ENCODE data around the gene KRTAP5-10. TPM values are rescaled to one million over a fixed set of nuclear protein-coding genes. Genes with fewer than 3 reads are reported as not detected.
"Not testable (repeated sequence)": the region's sequence is repeated elsewhere in the genome, so short reads cannot be mapped to it uniquely, and the experiment has no call there.

Gene KRTAP5-10
- total and polyA plus RNA-seq, 9 donors = not detected

- DNase-seq; H3K27ac ChIP-seq (ENCODE audit: low read length); H3K4me1 ChIP-seq (ENCODE audit: control insufficient read depth, insufficient read depth, low read length); H3K4me3 ChIP-seq (ENCODE audit: low read length); H3K36me3 ChIP-seq (ENCODE audit: control insufficient read depth, insufficient read depth, low read length); H3K27me3 ChIP-seq (ENCODE audit: control insufficient read depth, insufficient read depth, low read length); H3K9me3 ChIP-seq (replicated peaks; ENCODE audit: control insufficient read depth, low read depth, low read length): not testable (repeated sequence)
- 73% methylated on average over 2 of the region's 2 CpGs for whole genome bisulfite sequencing (ENCODE audit: insufficient coverage)
Measured at GRCh38 chr11:71582969-71583368, 17.6 kb downstream of the KRTAP5-10 start.

GRCh38 chr11:71585673-71586072 lies 20.3 kb downstream of the KRTAP5-10 start:
- no CpG with 5 or more reads among the region's 5 CpGs for WGBS (ENCODE audit: insufficient coverage)
- not testable (repeated sequence) for H3K27ac ChIP-seq (ENCODE audit: low read length); H3K4me3 ChIP-seq (ENCODE audit: low read length); H3K27me3 ChIP-seq (ENCODE audit: control insufficient read depth, insufficient read depth, low read length); H3K4me1 ChIP-seq (ENCODE audit: control insufficient read depth, insufficient read depth, low read length); H3K9me3 ChIP-seq (replicated peaks; ENCODE audit: control insufficient read depth, low read depth, low read length); H3K36me3 ChIP-seq (ENCODE audit: control insufficient read depth, insufficient read depth, low read length); DNase-seq

DNA sequence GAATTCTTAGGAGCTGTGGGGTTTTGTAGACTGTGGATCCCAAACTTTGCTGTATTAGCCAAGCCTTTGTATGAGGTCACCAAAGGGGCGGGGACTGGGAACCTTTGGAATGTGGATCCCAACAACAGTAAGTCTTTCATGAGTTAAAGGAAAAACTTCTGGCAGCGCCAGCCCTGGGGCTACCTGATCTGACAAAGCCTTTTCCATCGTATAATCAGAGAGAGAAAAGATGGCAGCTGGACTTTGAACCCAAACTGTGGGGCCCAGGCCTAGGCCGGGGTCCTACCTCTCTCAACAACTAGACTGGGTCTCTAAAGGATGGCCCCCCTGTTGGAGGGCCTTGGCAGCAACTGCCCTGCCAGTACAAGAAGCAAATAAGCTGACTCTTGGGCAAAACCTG lies 23.0 kb downstream of the KRTAP5-10 start:
- H3K4me3 ChIP-seq (ENCODE audit: low read length); H3K27me3 ChIP-seq (ENCODE audit: control insufficient read depth, insufficient read depth, low read length); H3K36me3 ChIP-seq (ENCODE audit: control insufficient read depth, insufficient read depth, low read length); H3K27ac ChIP-seq (ENCODE audit: low read length); H3K9me3 ChIP-seq (replicated peaks; ENCODE audit: control insufficient read depth, low read depth, low read length); DNase-seq; H3K4me1 ChIP-seq (ENCODE audit: control insufficient read depth, insufficient read depth, low read length): not testable (repeated sequence)
- 90% methylated on average over 2 of the region's 4 CpGs for WGBS (ENCODE audit: insufficient coverage)

DNA sequence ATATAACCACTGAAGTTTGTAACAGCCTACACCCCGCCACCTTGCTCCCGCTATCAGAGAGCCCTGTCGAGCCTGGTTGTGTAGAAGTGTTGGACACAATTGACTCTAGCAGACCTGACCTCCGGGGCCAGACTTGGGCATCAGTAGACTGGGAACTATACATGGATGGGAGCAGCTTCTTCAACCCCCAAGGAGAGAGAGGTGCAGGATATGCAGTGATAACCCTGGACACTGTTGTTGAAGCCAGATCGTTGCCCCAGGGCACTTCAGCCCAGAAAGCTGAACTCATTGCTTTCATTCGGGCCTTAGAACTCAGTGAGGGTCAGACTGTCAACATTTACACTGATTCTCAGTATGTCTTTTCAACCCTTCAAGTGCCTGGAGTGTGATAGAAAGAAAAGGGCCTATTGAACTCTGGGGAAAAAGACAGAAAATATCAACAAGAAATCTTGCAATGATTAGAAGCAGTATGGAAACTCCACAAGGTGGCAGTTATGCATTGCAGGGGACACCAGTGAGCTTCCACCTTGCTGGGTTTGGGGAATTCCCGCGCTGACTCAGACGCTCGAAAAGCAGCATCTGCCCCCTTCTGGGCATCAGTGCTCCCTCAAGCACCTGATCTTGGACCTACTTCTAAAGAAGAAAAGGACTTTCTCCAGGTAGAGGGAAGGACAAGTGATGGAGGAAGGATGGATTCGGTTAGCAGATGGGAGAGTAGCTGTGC lies 23.6 kb downstream of the KRTAP5-10 start:
- H3K27me3 ChIP-seq (ENCODE audit: control insufficient read depth, insufficient read depth, low read length); H3K36me3 ChIP-seq (ENCODE audit: control insufficient read depth, insufficient read depth, low read length); H3K9me3 ChIP-seq (replicated peaks; ENCODE audit: control insufficient read depth, low read depth, low read length); H3K4me1 ChIP-seq (ENCODE audit: control insufficient read depth, insufficient read depth, low read length); DNase-seq; H3K4me3 ChIP-seq (ENCODE audit: low read length); H3K27ac ChIP-seq (ENCODE audit: low read length): not testable (repeated sequence)
- WGBS (ENCODE audit: insufficient coverage) = 81% methylated on average over 2 of the region's 11 CpGs

GRCh38 chr11:71589546-71589920 lies 24.2 kb downstream of the KRTAP5-10 start:
- not testable (repeated sequence) for H3K9me3 ChIP-seq (replicated peaks; ENCODE audit: control insufficient read depth, low read depth, low read length); DNase-seq; H3K4me1 ChIP-seq (ENCODE audit: control insufficient read depth, insufficient read depth, low read length); H3K4me3 ChIP-seq (ENCODE audit: low read length); H3K27me3 ChIP-seq (ENCODE audit: control insufficient read depth, insufficient read depth, low read length); H3K36me3 ChIP-seq (ENCODE audit: control insufficient read depth, insufficient read depth, low read length); H3K27ac ChIP-seq (ENCODE audit: low read length)
- WGBS (ENCODE audit: insufficient coverage) = 85% methylated on average over 5 of the region's 8 CpGs

- not testable (repeated sequence) for H3K4me3 ChIP-seq (ENCODE audit: low read length); H3K4me1 ChIP-seq (ENCODE audit: control insufficient read depth, insufficient read depth, low read length); H3K9me3 ChIP-seq (replicated peaks; ENCODE audit: control insufficient read depth, low read depth, low read length); H3K36me3 ChIP-seq (ENCODE audit: control insufficient read depth, insufficient read depth, low read length); DNase-seq; H3K27ac ChIP-seq (ENCODE audit: low read length)
- 77% methylated on average over 9 of the region's 11 CpGs for WGBS (ENCODE audit: insufficient coverage)
- H3K27me3 ChIP-seq (ENCODE audit: control insufficient read depth, insufficient read depth, low read length) = peaks cover 30% of the 10 kb centered on the region
Measured at GRCh38 chr11:71603221-71603620, 37.9 kb downstream of the KRTAP5-10 start.

DNA sequence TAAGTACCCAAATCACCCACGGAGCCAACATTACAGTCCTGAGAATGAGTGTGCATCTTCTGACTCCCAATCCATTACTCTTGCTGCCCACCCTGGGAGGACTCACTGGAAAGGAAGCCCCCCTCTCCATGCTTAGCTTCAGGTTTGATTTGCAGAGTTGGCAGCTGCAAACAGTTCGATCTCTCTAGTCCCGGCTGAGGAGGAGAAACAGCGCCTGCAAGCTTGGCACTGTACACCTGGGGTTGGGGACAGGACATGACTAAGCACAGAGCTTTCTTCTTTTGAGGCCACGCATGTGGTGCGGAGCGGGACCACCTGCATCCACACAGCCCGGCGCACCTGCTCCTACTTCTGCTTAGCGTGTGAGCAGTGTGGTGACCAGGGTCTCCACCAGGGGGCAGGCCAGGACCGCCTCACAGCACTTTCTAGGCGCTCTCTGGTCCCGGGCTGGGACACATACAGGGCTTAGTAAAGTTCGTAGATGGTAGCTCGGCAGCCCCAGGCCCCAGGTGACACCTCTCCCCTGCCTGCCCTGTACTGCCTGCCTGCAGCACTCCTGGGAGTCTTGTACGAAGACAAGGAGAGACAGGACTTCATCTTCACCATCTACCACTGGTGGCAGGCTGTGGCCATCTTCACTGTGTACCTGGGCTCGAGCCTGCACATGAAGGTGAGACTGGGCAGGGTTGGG lies 39.6 kb downstream of the KRTAP5-10 start:
- not testable (repeated sequence) for DNase-seq; H3K9me3 ChIP-seq (replicated peaks; ENCODE audit: control insufficient read depth, low read depth, low read length); H3K4me3 ChIP-seq (ENCODE audit: low read length); H3K27ac ChIP-seq (ENCODE audit: low read length); H3K4me1 ChIP-seq (ENCODE audit: control insufficient read depth, insufficient read depth, low read length); H3K36me3 ChIP-seq (ENCODE audit: control insufficient read depth, insufficient read depth, low read length)
- WGBS (ENCODE audit: insufficient coverage) = 40% methylated on average over 3 of the region's 17 CpGs
- peaks cover 37% of the 10 kb centered on the region for H3K27me3 ChIP-seq (ENCODE audit: control insufficient read depth, insufficient read depth, low read length)

DNA sequence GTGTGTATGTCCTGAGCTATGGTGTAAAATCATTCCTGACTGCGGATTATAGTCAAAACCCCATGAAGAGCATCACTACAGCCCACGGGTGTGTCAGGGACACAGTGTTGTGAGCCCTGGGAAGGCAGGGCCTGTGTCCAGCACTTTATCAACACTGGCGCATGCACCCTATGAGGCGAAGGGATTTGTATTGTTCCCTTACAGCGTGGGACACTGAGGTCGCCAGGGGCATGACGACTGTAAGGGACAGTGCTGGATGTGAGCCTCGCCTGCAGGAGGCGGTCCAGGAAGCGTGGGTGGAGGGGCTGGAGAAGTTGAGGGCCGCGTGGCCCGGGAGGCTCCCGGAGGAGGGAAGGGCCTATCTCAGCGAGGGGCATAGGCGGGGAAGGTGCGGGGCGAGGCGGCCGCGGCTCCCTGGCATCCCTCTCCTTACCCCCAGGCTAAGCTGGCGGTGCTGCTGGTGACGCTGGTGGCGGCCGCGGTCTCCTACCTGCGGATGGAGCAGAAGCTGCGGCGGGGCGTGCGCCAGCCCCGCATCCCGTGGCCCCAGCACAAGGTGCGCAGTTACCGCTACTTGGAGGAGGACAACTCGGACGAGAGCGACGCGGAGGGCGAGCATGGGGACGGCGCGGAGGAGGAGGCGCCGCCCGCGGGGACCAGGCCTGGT lies 41.6 kb downstream of the KRTAP5-10 start:
- H3K27ac ChIP-seq (ENCODE audit: low read length); H3K36me3 ChIP-seq (ENCODE audit: control insufficient read depth, insufficient read depth, low read length); H3K4me1 ChIP-seq (ENCODE audit: control insufficient read depth, insufficient read depth, low read length); H3K4me3 ChIP-seq (ENCODE audit: low read length); H3K9me3 ChIP-seq (replicated peaks; ENCODE audit: control insufficient read depth, low read depth, low read length); DNase-seq: not testable (repeated sequence)
- H3K27me3 ChIP-seq (ENCODE audit: control insufficient read depth, insufficient read depth, low read length) = peaks cover 38% of the 10 kb centered on the region
- 5% methylated on average over 34 of the region's 48 CpGs for WGBS (ENCODE audit: insufficient coverage)

GRCh38 chr11:71607520-71608216 lies 42.3 kb downstream of the KRTAP5-10 start:
- DNase-seq; H3K9me3 ChIP-seq (replicated peaks; ENCODE audit: control insufficient read depth, low read depth, low read length); H3K27ac ChIP-seq (ENCODE audit: low read length); H3K4me1 ChIP-seq (ENCODE audit: control insufficient read depth, insufficient read depth, low read length); H3K4me3 ChIP-seq (ENCODE audit: low read length); H3K36me3 ChIP-seq (ENCODE audit: control insufficient read depth, insufficient read depth, low read length): not testable (repeated sequence)
- peaks cover 40% of the 10 kb centered on the region for H3K27me3 ChIP-seq (ENCODE audit: control insufficient read depth, insufficient read depth, low read length)
- WGBS (ENCODE audit: insufficient coverage) = under 1% methylated on average over 29 of the region's 59 CpGs

GRCh38 chr11:71608272-71608671 lies 42.9 kb downstream of the KRTAP5-10 start:
- not testable (repeated sequence) for H3K9me3 ChIP-seq (replicated peaks; ENCODE audit: control insufficient read depth, low read depth, low read length); H3K4me3 ChIP-seq (ENCODE audit: low read length); H3K4me1 ChIP-seq (ENCODE audit: control insufficient read depth, insufficient read depth, low read length); H3K27ac ChIP-seq (ENCODE audit: low read length); DNase-seq; H3K36me3 ChIP-seq (ENCODE audit: control insufficient read depth, insufficient read depth, low read length)
- peaks cover 40% of the 10 kb centered on the region for H3K27me3 ChIP-seq (ENCODE audit: control insufficient read depth, insufficient read depth, low read length)
- WGBS (ENCODE audit: insufficient coverage) = 4% methylated on average over 7 of the region's 21 CpGs
